Trophoblast cell (in vitro differentiated cells and primary cell): ENCODE data around the gene LRIG1.

Source experiments
- DNase-seq, 2 donors: peaks; one replicate each; pipeline ENCODE4 v3.0.0-alpha.2; 2016
- H2AFZ ChIP-seq: 2 replicates; pipeline ENCODE4 v1.6.1; 2013; ENCODE audit warnings: low read length, moderate library complexity, mild to moderate bottlenecking; ENCODE audit not compliant: insufficient read depth, poor library complexity
- H2AK5ac ChIP-seq: 2 replicates; pipeline ENCODE4 v1.6.1; 2013; ENCODE audit warnings: mild to moderate bottlenecking, low read length
- H2BK120ac ChIP-seq: 2 replicates; pipeline ENCODE4 v1.6.1; 2013; ENCODE audit warnings: low read length, mild to moderate bottlenecking, moderate library complexity; ENCODE audit not compliant: insufficient read depth, poor library complexity
- H2BK12ac ChIP-seq: 2 replicates; pipeline ENCODE4 v1.6.1; 2013; ENCODE audit warnings: mild to moderate bottlenecking, low read length, moderate library complexity
- H2BK5ac ChIP-seq: 2 replicates; pipeline ENCODE4 v1.6.1; 2013; ENCODE audit warnings: low read length, low read depth, moderate library complexity, mild to moderate bottlenecking; ENCODE audit not compliant: poor library complexity
- H3K14ac ChIP-seq: 2 replicates; pipeline ENCODE4 v1.6.1; 2013; ENCODE audit warnings: mild to moderate bottlenecking, low read length
- H3K18ac ChIP-seq: 2 replicates; pipeline ENCODE4 v1.6.1; 2013; ENCODE audit warnings: mild to moderate bottlenecking, low read length
- H3K23ac ChIP-seq: 2 replicates; pipeline ENCODE4 v1.6.1; 2013; ENCODE audit warnings: low read length
- H3K27ac ChIP-seq: 2 replicates; pipeline ENCODE4 v1.5.1; 2013; ENCODE audit warnings: low read depth, mild to moderate bottlenecking, inconsistent platforms, low read length, moderate library complexity
- H3K27me3 ChIP-seq: 2 replicates; pipeline ENCODE4 v1.6.1; 2013; ENCODE audit warnings: inconsistent platforms, mild to moderate bottlenecking, low read length, moderate library complexity; ENCODE audit not compliant: insufficient read depth
- H3K36me3 ChIP-seq, 2 experiments: 1 replicate in 1 of 2; 2 replicates in 1 of 2; pipeline ENCODE4 v1.6.1; 2013; ENCODE audit warnings: low read length in 2 of 2, mild to moderate bottlenecking in 2 of 2, moderate library complexity in 1 of 2; ENCODE audit not compliant: insufficient read depth in 2 of 2, control insufficient read depth in 1 of 2
- H3K4ac ChIP-seq: 2 replicates; pipeline ENCODE4 v1.6.1; 2013; ENCODE audit warnings: low read depth, mild to moderate bottlenecking, low read length, moderate library complexity
- H3K4me1 ChIP-seq, 2 experiments: 1 replicate in 1 of 2; 2 replicates in 1 of 2; pipeline ENCODE4 v1.6.1; 2013; ENCODE audit warnings: low read length in 2 of 2, mild to moderate bottlenecking in 2 of 2, moderate library complexity in 1 of 2; ENCODE audit not compliant: insufficient read depth in 2 of 2, control insufficient read depth in 1 of 2
- H3K4me2 ChIP-seq: 2 replicates; pipeline ENCODE4 v1.6.1; 2013; ENCODE audit warnings: inconsistent platforms, mild to moderate bottlenecking, low read length, moderate library complexity
- H3K4me3 ChIP-seq: 2 replicates; pipeline ENCODE4 v1.5.1; 2013; ENCODE audit warnings: mild to moderate bottlenecking, low read depth, low read length, inconsistent platforms
- H3K79me1 ChIP-seq: one replicate; pipeline ENCODE4 v1.6.1; 2013; ENCODE audit warnings: low read length
- H3K79me2 ChIP-seq: 2 replicates; pipeline ENCODE4 v1.6.1; 2013; ENCODE audit warnings: low read length, mild to moderate bottlenecking; ENCODE audit not compliant: control insufficient read depth, insufficient read depth, poor library complexity
- H3K9ac ChIP-seq: 2 replicates; pipeline ENCODE4 v1.6.1; 2013; ENCODE audit warnings: mild to moderate bottlenecking, low read length
- H3K9me3 ChIP-seq: 2 replicates; pipeline ENCODE4 v1.6.1; 2013; ENCODE audit warnings: low read depth, mild to moderate bottlenecking, control low read depth, inconsistent platforms, low read length; ENCODE audit not compliant: insufficient read depth
- H4K12ac ChIP-seq: 2 replicates; pipeline ENCODE4 v1.6.1; 2013; ENCODE audit warnings: low read depth, mild to moderate bottlenecking, low read length, moderate library complexity
- H4K8ac ChIP-seq: 2 replicates; pipeline ENCODE4 v1.6.1; 2013; ENCODE audit warnings: low read depth, mild to moderate bottlenecking, low read length, moderate library complexity
- H4K91ac ChIP-seq: one replicate; pipeline ENCODE4 v1.6.1; 2013; ENCODE audit warnings: low read depth, mild to moderate bottlenecking, low read length, moderate library complexity
- WGBS: extraction: QIAGEN DNeasy Blood & Tissue Kit; methylation state at CpG from one replicate; pipeline ENCODE4 v1.1.7; 2013; ENCODE audit warnings: missing lambda C conversion rate; ENCODE audit not compliant: insufficient read length, insufficient coverage; ENCODE audit errors: extremely low coverage; 5-methylcytosine and 5-hydroxymethylcytosine counted together

Gene LRIG1

GRCh38 chr3:66350601-66351000 is 150.2 kb downstream of the LRIG1 start:
- no peak overlapping the region for H3K23ac ChIP-seq
- no peak overlapping the region for H3K9ac ChIP-seq
- no peaks in the 10 kb centered on the region for H3K36me3 ChIP-seq
- no peak overlapping the region for H2BK120ac ChIP-seq
- H3K79me2 ChIP-seq = no peaks in the 10 kb centered on the region
- H3K4me1 ChIP-seq = peaks cover 0 to 4% of the 10 kb centered on the region in 2 experiments
- no peaks in the 10 kb centered on the region for H3K79me1 ChIP-seq
- H3K27me3 ChIP-seq = no peaks in the 10 kb centered on the region
- no peak overlapping the region for H3K18ac ChIP-seq
- H4K8ac ChIP-seq = no peak overlapping the region
- peak; percentile 28 to 57 for DNase-seq
- H2AK5ac ChIP-seq = no peak overlapping the region
- no peak overlapping the region for H3K27ac ChIP-seq
- no peak overlapping the region for H3K4me3 ChIP-seq
- WGBS = no CpG with 5 or more reads among the region's 8 CpGs
- no peak overlapping the region for H3K4me2 ChIP-seq
- H2AFZ ChIP-seq = no peak overlapping the region
- no peak overlapping the region for H3K4ac ChIP-seq
- H2BK12ac ChIP-seq = no peak overlapping the region
- no peak overlapping the region for H3K14ac ChIP-seq
- H4K12ac ChIP-seq = no peak overlapping the region
- H2BK5ac ChIP-seq = no peak overlapping the region
- no peak overlapping the region for H4K91ac ChIP-seq
- H3K9me3 ChIP-seq = no peaks in the 10 kb centered on the region

GRCh38 chr3:66348704-66349103 is 152.1 kb downstream of the LRIG1 start:
- H3K23ac ChIP-seq = no peak overlapping the region
- no peak for DNase-seq
- WGBS = no CpG with 5 or more reads among the region's 3 CpGs

GRCh38 chr3:66344848-66345578 is 155.8 kb downstream of the LRIG1 start:
- Histone ChIP-seq H3K4me2 (no peak overlapping the region), H3K18ac (no peak overlapping the region), H4K8ac (no peak overlapping the region), H4K91ac (no peak overlapping the region), H2AFZ (no peak overlapping the region), H3K14ac (no peak overlapping the region), H3K4me1 (peaks cover 3 to 4% of the 10 kb centered on the region in 2 experiments), H2BK120ac (no peak overlapping the region), H4K12ac (no peak overlapping the region), H3K23ac (no peak overlapping the region), H2AK5ac (no peak overlapping the region), H3K79me1 (no peaks in the 10 kb centered on the region), H3K9ac (no peak overlapping the region), H3K9me3 (no peaks in the 10 kb centered on the region), H3K4ac (no peak overlapping the region), H2BK12ac (no peak overlapping the region), H3K27ac (no peak overlapping the region), H3K4me3 (no peak overlapping the region), H3K27me3 (no peaks in the 10 kb centered on the region), H3K36me3 (no peaks in the 10 kb centered on the region), H3K79me2 (no peaks in the 10 kb centered on the region), H2BK5ac (no peak overlapping the region)
- WGBS = no CpG with 5 or more reads among the region's 8 CpGs
- DNase-seq = no peak

More at GRCh38 chr3:66348704-66349103, 152.1 kb downstream of the LRIG1 start:
- Histone ChIP-seq H4K91ac (no peak overlapping the region), H2AFZ (no peak overlapping the region), H3K36me3 (no peaks in the 10 kb centered on the region), H3K79me1 (no peaks in the 10 kb centered on the region), H3K4ac (no peak overlapping the region), H2BK5ac (no peak overlapping the region), H2BK120ac (no peak overlapping the region), H4K8ac (no peak overlapping the region), H2AK5ac (no peak overlapping the region), H3K79me2 (no peaks in the 10 kb centered on the region), H3K9me3 (no peaks in the 10 kb centered on the region), H3K27me3 (no peaks in the 10 kb centered on the region), H3K4me2 (no peak overlapping the region), H3K4me1 (peaks cover 3 to 8% of the 10 kb centered on the region in 2 experiments), H3K9ac (no peak overlapping the region), H3K4me3 (no peak overlapping the region), H2BK12ac (no peak overlapping the region), H3K18ac (no peak overlapping the region), H3K27ac (no peak overlapping the region), H3K14ac (no peak overlapping the region), H4K12ac (no peak overlapping the region)

GRCh38 chr3:66344391-66344811 is 156.4 kb downstream of the LRIG1 start:
- Histone ChIP-seq H4K8ac (no peak overlapping the region), H3K79me1 (no peaks in the 10 kb centered on the region), H3K36me3 (no peaks in the 10 kb centered on the region), H2AFZ (no peak overlapping the region), H3K4me2 (no peak overlapping the region), H3K9me3 (no peaks in the 10 kb centered on the region), H4K12ac (no peak overlapping the region), H3K9ac (no peak overlapping the region), H2AK5ac (no peak overlapping the region), H4K91ac (no peak overlapping the region), H3K4me1 (peaks cover 3 to 4% of the 10 kb centered on the region in 2 experiments), H3K23ac (no peak overlapping the region), H3K4ac (no peak overlapping the region), H3K18ac (no peak overlapping the region), H3K27me3 (no peaks in the 10 kb centered on the region), H2BK12ac (no peak overlapping the region), H2BK5ac (no peak overlapping the region), H2BK120ac (no peak overlapping the region), H3K14ac (no peak overlapping the region), H3K4me3 (no peak overlapping the region), H3K27ac (no peak overlapping the region), H3K79me2 (no peaks in the 10 kb centered on the region)
- no CpG with 5 or more reads among the region's 9 CpGs for WGBS
- DNase-seq = no peak
